ENCODE results near the gene HOXB6. TPM values are rescaled to one million over a fixed set of nuclear protein-coding genes. Genes with fewer than 3 reads are reported as not detected.

Gene HOXB6
- total RNA-seq, 1 experiment from 2014 or later = 0.92 TPM

DNA sequence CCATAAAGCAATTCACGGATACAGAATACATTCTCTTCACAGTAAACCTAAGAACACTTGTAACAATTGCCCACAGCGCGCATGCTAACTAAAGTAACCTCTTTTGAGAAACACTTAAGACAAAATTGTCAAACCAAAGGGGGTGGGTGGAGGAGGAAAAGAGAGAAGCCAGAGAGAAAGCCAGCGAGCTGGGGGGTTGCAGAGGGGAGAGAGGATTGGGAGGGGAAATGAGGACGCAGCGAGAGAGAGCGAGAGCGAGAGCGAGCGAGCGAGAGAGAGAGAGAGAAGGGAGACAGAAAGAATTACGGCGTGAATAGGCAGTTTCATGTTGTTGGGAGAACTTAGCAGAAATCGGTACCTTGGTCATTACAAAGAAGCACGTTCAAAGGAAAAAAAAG lies 7.7 kb upstream of the HOXB6 start:
- in situ Hi-C loops (cut with HindIII; ENCODE audit: low sequenced_read_pairs) = no loop called here
- no peak for DNase-seq (ENCODE audit: low spot score)

GRCh38 chr17:48611681-48612455 lies 7.1 kb upstream of the HOXB6 start:
- no peak for DNase-seq (ENCODE audit: low spot score)
- in situ Hi-C loops (cut with HindIII; ENCODE audit: low sequenced_read_pairs) = no loop called here

DNA sequence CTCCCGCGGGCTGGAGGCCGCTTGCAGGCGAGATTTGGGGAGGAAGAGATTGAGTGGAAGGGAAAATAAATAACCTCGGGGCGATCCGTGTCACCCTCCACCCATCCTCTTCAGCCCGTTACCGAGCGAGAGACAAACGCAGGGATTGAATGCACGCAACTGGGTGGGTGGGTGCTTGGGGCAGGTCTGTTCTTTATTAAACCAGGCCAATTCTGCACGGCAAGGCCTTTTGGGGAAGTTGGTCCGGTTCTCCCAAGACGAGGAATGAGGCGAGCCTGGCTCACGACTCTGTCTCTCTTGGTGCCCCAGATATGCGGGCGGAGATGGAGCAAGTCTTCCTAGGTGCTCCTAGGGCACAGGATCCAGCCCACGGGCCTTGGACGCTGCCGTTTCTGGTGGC lies 6.4 kb upstream of the HOXB6 start:
- DNase-seq (ENCODE audit: low spot score) = no peak
- in situ Hi-C loops (cut with HindIII; ENCODE audit: low sequenced_read_pairs) = no loop called here

DNA sequence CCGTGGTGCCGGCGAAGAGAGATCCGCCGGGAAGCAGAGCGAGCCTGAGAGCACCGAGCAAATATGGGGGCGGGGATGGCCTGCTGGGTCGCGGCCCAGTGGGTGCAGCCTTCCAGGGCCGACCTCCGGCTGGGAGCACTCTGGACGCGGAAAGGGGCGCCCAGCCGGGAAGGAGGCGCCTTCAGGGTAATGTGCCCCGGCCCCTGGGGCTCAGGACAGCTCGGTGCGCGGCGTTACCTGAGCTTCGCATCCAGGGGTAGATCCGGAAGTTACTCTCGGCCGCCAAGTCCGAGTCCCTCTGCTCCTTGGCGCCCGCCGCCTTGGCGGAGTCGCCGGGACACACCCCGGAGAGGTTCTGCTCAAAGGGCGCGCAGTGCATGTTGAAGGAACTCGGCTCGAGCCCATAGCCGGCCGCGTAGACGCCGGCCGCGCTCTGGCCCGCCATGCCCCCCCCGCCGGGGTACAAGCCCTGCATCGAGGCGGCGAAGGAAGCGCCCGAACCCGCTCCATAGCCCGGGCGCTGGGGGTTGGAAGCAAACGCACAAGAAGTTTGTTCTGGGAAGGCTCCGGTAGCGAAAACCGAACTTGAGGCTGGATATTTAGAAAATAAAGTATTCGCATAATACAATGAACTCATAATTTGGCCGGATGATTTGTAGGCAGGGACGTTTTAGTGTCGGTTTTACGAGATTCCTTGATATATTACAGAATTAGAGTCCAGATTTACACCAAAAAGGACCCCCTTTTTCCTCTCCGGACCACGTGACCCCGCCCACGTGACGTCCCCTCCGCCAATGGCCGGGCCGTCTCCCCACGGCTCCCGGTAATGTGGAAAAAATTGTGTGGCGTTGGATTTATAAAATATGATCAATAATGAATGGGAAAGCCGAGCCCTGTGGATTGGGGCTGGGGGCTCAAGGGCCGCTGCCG lies 5.8 kb upstream of the HOXB6 start, which contains the start of gene HOXB7:
TSS of gene HOXB7 (minus strand) at position 736 of the 930 bp plus-strand sequence. CDS start at position 637, 99 bp downstream.
- DNase-seq (ENCODE audit: low spot score) = no peak

GRCh38 chr17:48609759-48610281 lies 5.0 kb upstream of the HOXB6 start:
- no peak for DNase-seq (ENCODE audit: low spot score)
- in situ Hi-C loops (cut with HindIII; ENCODE audit: low sequenced_read_pairs) = no loop called here

More for the DNA sequence above, 5.8 kb upstream of the HOXB6 start, which contains the start of gene HOXB7:
- in situ Hi-C loops (cut with HindIII; ENCODE audit: low sequenced_read_pairs) = no loop called here

DNA sequence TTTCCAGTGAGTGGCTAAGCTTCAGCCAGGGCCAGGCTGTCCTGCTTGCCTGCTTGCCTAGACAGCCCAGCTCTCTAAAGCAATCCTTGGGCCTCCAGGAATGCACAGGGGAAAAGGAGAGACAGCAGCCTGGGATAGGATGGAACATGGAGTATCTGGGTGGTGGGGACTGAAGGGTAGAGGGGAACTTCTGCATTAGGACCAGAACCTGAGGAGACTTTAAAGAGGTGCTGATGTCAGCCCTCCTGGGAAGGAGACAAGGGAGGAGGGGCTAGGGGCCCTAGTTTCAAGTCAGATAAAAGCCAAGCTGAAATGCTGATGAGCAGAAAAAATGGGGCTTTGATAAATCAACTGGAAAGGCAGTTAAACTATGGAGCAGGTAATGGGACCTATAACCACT lies 4.2 kb upstream of the HOXB6 start:
- DNase-seq (ENCODE audit: low spot score) = no peak
- in situ Hi-C loops (cut with HindIII; ENCODE audit: low sequenced_read_pairs) = no loop called here

GRCh38 chr17:48608494-48608834 lies 3.7 kb upstream of the HOXB6 start:
- no peak for DNase-seq (ENCODE audit: low spot score)
- in situ Hi-C loops (cut with HindIII; ENCODE audit: low sequenced_read_pairs) = no loop called here

DNA sequence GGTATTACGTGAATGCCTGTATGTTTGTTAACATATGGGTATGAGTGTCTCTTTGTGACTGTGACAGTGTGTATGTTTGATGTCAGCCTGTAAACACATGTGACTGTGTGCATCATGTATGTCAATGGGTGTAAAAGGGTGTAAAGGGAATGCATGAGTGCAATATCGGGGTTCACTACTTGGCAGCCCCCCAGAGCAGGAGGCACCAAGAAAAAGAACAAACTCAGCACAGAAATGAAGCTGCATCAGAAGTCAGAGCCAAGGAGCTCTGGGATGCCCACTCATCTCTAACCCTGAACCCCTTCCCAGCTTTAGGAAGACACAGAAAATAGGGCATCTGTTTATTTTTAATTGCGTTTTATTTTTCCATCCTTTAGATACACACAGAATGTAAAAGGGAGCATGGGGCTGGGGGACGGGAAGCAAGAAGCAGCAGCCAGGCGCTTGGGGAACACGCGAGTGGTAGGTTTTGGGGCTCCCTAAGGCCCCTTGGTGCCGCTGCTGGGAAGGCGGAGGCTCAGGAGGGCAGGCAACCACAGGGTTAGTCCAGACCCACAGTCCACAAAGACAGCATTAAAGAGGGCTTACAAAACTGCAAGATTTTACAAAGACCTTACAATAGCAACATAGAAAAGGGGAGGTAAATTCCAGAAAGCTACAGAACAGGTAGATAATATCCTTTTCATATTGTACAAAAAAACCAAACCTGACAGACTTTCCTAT lies 2.3 kb upstream of the HOXB6 start:
- no peak for DNase-seq (ENCODE audit: low spot score)
- in situ Hi-C loops (cut with HindIII; ENCODE audit: low sequenced_read_pairs) = no loop called here

DNA sequence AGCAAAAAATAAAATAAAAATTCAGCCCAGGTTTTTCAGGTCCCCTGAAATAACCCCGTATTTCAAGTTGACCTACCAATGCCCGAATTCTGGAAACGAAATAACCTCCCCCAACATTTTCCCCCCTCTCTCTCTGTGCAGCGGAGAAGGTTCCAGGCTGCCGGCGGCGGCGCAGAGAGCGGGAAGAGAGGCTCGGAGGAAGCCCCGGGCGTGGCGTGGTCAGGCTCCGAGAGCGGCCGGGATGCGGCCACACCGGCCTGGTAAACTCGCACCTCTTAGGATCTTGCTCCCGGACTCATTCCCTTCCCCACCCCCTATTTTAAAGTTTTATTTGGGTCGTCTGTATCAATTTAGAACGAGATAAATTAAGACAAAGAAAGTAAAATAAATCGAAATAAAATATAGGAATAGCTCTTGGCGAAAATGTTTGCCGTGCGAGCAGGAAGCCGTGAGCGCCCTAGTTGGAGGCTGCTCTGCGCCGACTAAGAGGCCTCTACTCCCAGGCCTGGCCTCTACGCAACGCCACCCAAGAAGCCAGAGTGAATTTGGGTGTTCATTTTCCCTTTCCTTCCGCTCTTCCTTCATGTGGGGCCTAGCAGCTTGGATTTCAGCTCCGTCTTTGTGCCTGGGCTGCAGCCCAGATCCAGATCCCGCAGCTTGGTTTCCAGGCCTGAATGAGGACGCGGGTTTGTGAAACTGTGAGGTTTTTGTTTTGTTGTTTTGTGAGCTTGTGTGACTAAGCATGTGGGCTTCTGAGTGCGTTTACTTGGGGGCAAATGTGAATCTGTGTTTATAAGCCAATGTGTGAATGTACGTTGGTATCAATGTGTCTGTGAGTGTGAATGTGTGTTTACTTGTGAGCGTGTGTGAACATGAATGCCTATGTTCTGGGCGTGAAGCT lies 1.5 kb upstream of the HOXB6 start:
- DNase-seq (ENCODE audit: low spot score) = no peak
- in situ Hi-C loops (cut with HindIII; ENCODE audit: low sequenced_read_pairs) = no loop called here

DNA sequence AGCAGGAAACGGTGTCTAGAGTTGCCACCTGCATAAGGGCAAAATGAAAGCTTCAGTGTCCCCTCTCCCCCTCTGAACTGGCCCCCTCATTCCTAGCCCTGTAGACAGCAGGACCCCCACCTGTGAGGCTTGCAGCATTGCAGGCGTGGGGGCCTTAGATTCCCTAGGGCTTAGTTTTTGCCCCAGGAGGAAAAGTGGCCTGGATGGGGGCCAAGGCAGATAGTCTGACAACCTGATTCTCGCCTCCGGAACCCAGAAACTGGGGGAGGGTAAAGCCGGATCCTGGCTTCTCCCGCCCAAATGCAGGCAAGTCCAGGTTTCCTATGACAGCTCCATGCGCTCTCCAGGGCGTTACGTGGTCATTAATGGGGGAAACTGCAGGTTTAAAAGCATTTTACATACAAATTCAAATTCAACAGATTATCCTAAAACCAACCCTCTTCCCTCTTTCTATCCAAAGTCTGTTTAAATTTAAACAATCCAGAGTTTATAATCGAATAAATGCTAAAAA lies 678 bp upstream of the HOXB6 start:
- DNase-seq (ENCODE audit: low spot score) = no peak

GRCh38 chr17:48603959-48604769 lies 622 bp downstream of the HOXB6 start:
- in situ Hi-C loops (cut with HindIII; ENCODE audit: low sequenced_read_pairs) = no loop called here
- DNase-seq (ENCODE audit: low spot score) = no peak

More for the DNA sequence above, 678 bp upstream of the HOXB6 start:
- in situ Hi-C loops (cut with HindIII; ENCODE audit: low sequenced_read_pairs) = no loop called here

GRCh38 chr17:48601539-48602425 lies 3.0 kb downstream of the HOXB6 start:
- in situ Hi-C loops (cut with HindIII; ENCODE audit: low sequenced_read_pairs) = no loop called here
- DNase-seq (ENCODE audit: low spot score) = no peak

GRCh38 chr17:48601207-48601538 lies 3.6 kb downstream of the HOXB6 start:
- in situ Hi-C loops (cut with HindIII; ENCODE audit: low sequenced_read_pairs) = no loop called here
- no peak for DNase-seq (ENCODE audit: low spot score)

- in situ Hi-C loops (cut with HindIII; ENCODE audit: low sequenced_read_pairs) = no loop called here
Observed at GRCh38 chr17:48600244-48601098, 4.3 kb downstream of the HOXB6 start.

DNA sequence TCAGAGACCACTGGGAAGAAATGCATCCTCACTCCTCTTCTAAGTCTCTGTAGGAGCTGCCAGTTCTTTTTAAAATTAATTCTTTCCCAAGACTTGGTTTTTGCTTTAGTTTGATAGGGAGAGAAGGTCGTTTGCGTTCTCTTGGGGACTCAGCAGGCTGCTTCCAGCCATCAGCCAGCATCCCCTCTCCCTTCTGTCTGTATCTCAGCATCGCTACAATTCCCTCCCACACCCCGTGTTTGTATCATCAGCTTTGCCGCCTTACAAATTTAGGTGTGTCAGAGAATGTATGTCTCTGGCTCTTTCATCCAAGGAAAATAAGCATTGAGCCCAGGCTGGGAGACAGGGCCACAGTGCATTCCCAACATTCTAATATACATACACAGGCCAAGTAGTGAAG lies 5.4 kb downstream of the HOXB6 start:
- no peak for DNase-seq (ENCODE audit: low spot score)
- in situ Hi-C loops (cut with HindIII; ENCODE audit: low sequenced_read_pairs) = no loop called here

More at GRCh38 chr17:48600244-48601098, 4.3 kb downstream of the HOXB6 start:
- DNase-seq (ENCODE audit: low spot score) = no peak

DNA sequence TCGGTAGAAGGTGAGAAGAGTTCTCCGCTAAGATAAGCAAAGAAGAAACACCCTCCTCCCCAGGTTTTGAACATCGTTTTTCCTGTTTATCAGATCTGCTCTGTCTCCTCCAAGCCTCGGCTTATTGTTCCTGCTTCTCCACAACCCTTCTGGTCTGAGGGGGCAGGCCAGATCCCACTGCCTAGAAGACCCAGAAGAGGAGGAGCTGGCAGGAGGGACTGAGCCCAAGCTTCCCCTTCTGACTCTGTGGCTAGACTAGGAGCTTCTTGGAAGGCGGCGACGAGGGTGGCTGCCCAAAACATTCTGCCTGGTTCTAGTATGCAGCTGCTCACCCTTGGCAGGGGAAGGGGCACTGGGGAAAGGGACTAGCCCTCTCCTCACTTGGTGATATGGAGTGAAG lies 6.0 kb downstream of the HOXB6 start:
- in situ Hi-C loops (cut with HindIII; ENCODE audit: low sequenced_read_pairs) = no loop called here
- DNase-seq (ENCODE audit: low spot score) = no peak
